ENCODE measurements around the gene ST8SIA4.

ST8SIA4 gene

DNA sequence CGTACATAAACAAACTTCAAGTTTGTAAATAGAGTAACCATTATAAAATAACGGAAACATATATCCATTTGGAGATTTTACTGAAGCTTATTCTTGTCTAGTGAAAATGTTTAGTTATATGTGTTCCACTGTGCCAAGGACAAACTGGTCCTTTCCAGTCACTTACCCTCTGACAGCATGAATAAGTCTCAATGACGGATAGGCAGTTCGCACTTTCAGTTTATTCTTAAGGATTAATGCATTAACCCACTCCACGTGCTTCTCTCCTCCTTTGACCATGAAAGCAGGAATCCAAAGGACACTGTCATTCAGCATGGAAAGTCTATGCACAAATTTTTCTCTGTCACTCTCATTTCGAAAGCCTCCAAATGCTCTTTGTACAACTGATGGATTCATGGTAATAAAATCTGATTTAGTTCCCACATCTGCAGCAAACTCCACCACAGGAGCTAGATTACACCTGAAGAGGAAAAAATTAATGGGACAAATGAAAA, 47.1 kb downstream of the ST8SIA4 start:
- H3K4me3 ChIP-seq (ENCODE audit: low read length), result no peak overlapping the region
- DNase-seq (ENCODE audit: low read depth), result no peak
- TF ChIP-seq, protein P1, sequence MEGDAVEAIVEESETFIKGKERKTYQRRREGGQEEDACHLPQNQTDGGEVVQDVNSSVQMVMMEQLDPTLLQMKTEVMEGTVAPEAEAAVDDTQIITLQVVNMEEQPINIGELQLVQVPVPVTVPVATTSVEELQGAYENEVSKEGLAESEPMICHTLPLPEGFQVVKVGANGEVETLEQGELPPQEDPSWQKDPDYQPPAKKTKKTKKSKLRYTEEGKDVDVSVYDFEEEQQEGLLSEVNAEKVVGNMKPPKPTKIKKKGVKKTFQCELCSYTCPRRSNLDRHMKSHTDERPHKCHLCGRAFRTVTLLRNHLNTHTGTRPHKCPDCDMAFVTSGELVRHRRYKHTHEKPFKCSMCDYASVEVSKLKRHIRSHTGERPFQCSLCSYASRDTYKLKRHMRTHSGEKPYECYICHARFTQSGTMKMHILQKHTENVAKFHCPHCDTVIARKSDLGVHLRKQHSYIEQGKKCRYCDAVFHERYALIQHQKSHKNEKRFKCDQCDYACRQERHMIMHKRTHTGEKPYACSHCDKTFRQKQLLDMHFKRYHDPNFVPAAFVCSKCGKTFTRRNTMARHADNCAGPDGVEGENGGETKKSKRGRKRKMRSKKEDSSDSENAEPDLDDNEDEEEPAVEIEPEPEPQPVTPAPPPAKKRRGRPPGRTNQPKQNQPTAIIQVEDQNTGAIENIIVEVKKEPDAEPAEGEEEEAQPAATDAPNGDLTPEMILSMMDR (IDR thresholded peaks at IDR 0.05; ENCODE audit: insufficient read depth, low read depth, low read length, missing control alignments), result no peak

DNA sequence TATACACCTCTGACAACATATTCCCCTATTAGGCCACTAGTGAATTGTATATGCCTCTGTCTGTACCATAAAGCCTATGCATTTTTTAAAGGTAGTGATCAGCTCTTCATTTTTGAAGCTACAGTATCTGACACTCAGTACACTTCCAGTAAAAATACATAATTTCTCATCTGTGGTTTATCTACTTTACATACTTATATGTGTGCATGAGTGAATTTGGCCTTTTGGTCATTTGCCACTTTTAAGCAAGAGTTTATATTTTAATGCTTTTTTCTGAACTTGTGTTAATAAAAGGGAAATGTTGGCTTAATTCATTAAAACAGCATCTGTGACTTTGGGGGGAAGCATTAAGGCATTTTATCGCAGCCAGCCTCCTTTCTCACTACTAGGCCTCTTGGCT, 47.8 kb downstream of the ST8SIA4 start:
- DNase-seq (ENCODE audit: low read depth), result no peak
- TF ChIP-seq, protein P1 (IDR thresholded peaks at IDR 0.05; ENCODE audit: insufficient read depth, low read depth, low read length, missing control alignments), result no peak
- no peak overlapping the region for H3K4me3 ChIP-seq (ENCODE audit: low read length)

DNA sequence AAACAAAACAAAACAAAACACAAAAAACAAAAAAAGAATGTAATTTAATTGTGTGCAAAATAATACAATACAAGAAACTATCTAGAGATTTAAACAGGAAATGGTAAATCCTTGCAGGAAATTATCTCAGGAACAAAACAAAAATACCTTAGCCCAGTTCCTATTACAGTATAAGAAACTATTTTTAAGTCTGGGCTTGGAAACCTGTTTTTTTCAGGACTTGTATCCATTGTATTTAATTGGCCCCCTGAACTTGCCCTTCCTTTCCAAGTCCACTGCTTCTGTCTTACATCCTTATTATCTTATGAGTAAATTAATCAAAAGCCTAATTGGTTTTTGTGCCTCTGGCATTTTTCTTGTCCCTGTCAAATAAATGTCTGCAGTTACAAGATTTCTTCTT, 48.5 kb downstream of the ST8SIA4 start:
- no peak for DNase-seq (ENCODE audit: low read depth)
- no peak overlapping the region for H3K4me3 ChIP-seq (ENCODE audit: low read length)
- TF ChIP-seq, protein P1 (IDR thresholded peaks at IDR 0.05; ENCODE audit: insufficient read depth, low read depth, low read length, missing control alignments), result no peak

DNA sequence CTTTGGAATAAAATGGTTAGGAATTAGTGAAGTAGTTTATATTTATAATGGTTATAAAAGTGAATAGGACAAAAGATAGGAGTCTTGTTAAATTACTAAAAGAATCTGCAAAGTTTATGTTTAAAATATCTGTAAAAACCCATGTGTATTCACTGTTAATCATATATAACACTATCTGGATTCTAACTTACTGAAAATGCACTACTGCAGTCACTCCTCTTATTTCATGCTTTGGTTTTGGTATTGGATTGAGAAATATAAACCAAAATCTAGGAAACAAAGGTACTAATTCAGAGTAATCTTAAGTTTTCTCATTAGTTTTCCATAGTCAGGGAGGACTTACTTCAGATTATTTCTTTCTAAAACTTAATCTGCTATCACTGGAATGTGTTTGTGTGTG, 49.5 kb downstream of the ST8SIA4 start:
- DNase-seq (ENCODE audit: low read depth), result no peak
- no peak overlapping the region for H3K4me3 ChIP-seq (ENCODE audit: low read length)
- TF ChIP-seq, protein P1 (IDR thresholded peaks at IDR 0.05; ENCODE audit: insufficient read depth, low read depth, low read length, missing control alignments), result no peak

DNA sequence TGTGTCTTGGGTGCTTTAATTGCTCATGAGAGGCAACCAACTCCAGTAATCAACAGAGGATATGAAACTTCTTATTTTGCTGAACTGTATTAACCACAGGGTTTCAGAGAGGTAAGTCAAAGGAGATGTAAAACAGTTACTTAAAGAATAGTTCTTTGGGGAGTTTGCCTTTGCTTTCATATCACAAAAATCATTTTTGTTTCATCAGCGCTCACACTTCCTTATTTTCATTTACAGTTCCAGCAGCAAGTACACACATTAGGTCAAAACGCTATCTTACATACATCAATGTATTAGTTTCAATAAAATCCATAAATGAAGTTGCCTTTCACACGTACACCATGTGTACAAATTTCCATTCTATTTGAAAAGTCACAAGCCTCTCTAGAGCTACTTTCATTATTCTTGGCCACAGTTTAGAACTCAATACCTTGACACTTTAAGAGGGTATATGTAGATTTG, 50.1 kb downstream of the ST8SIA4 start:
- no peak for DNase-seq (ENCODE audit: low read depth)
- no peak overlapping the region for H3K4me3 ChIP-seq (ENCODE audit: low read length)
- TF ChIP-seq, protein P1 (IDR thresholded peaks at IDR 0.05; ENCODE audit: insufficient read depth, low read depth, low read length, missing control alignments), result no peak

DNA sequence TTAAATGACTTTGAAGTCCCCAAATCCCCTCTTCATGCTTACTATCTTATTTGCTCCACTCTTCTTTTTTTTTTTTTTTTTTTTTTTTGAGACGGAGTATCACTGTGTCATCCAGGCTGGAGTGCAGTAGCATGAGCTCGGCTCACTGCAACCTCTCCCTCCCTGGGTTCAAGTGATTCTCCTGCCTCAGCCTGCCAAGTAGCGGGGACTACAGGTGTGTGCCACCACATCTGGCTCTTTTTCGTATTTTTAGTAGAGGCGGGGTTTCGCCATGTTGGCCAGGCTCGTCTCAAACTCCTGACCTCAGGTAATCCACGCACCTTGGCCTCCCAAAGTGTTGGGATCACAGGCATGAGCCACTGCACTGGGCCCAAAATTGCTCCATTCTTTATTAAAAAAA, 51.0 kb downstream of the ST8SIA4 start:
- no peak for DNase-seq (ENCODE audit: low read depth)
- no peak overlapping the region for H3K4me3 ChIP-seq (ENCODE audit: low read length)
- TF ChIP-seq, protein P1 (IDR thresholded peaks at IDR 0.05; ENCODE audit: insufficient read depth, low read depth, low read length, missing control alignments), result no peak

DNA sequence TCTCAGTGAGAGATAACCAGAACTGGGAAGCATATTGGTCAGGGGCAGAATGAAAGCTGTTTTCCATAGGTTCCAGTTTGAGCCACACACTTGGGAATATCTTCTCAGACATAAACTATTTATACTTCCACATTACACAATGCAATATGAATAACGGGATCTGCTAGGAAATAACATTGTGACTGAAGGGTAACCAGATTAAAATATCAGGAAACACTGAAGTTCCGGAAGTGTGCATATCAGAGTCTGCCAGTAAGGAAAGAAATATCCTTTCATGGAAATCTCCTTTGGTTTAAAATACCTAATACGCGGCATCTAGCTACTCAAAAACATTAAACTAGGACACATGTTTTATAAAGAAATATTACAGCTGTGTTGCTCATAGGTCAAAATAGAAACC, 56.3 kb downstream of the ST8SIA4 start:
- no peak for DNase-seq (ENCODE audit: low read depth)
- no peak overlapping the region for H3K4me3 ChIP-seq (ENCODE audit: low read length)
- TF ChIP-seq, protein P1 (IDR thresholded peaks at IDR 0.05; ENCODE audit: insufficient read depth, low read depth, low read length, missing control alignments), result no peak
